Measurements from ENCODE around the gene RELL2. TPM values are rescaled to one million over a fixed set of nuclear protein-coding genes. Genes with fewer than 3 reads are reported as not detected.

Gene RELL2
- total RNA-seq, 1 donor from 2014 or later, result 7.8 TPM

GRCh38 chr5:141623611-141624010, 13.2 kb upstream of the RELL2 start:
- DNase-seq (ENCODE audit: low read depth), result no peak
- Histone ChIP-seq H3K4me3 (ENCODE audit: low read depth, low read length) (no peak overlapping the region), H3K27me3 (ENCODE audit: control insufficient read depth, insufficient read depth, low read length) (no peaks in the 10 kb centered on the region), H3K36me3 (ENCODE audit: control insufficient read depth, insufficient read depth, low read length) (peaks cover 2% of the 10 kb centered on the region)
- TF ChIP-seq, protein P1, sequence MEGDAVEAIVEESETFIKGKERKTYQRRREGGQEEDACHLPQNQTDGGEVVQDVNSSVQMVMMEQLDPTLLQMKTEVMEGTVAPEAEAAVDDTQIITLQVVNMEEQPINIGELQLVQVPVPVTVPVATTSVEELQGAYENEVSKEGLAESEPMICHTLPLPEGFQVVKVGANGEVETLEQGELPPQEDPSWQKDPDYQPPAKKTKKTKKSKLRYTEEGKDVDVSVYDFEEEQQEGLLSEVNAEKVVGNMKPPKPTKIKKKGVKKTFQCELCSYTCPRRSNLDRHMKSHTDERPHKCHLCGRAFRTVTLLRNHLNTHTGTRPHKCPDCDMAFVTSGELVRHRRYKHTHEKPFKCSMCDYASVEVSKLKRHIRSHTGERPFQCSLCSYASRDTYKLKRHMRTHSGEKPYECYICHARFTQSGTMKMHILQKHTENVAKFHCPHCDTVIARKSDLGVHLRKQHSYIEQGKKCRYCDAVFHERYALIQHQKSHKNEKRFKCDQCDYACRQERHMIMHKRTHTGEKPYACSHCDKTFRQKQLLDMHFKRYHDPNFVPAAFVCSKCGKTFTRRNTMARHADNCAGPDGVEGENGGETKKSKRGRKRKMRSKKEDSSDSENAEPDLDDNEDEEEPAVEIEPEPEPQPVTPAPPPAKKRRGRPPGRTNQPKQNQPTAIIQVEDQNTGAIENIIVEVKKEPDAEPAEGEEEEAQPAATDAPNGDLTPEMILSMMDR (IDR thresholded peaks at IDR 0.05; ENCODE audit: insufficient read depth, low read length, poor library complexity, severe bottlenecking), result no peak

DNA sequence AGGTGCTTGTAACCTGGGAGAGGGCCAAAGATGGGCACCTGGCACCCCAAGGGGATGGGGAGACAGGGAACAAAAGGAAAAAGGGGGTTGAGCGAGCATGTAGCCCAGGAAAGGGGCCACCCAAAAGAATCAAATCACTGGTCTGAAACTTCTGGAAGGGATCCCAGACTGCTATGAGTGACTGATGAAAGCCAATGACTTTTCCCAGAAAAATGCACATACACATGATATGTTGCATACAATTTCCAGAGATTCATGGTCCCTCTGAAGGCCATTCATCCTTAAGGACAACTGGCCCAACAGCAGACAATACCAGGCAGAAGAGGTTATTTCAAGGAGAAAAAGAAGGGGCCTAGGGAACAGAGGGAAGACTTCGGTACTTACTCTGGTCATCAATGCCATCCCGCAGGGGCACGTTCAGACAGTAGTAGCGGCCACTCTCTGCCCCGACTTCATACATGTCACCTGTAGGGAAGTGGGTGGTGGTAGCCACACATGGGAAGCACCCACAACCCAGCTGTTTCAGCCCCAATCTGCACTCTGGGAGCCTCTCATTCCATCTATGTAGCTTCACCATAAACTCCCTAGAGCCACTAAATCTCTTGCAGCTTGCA, 8.5 kb upstream of the RELL2 start:
- DNase-seq (ENCODE audit: low read depth), result no peak
- TF ChIP-seq, protein P1 (IDR thresholded peaks at IDR 0.05; ENCODE audit: insufficient read depth, low read length, poor library complexity, severe bottlenecking), result no peak
- H3K36me3 ChIP-seq (ENCODE audit: control insufficient read depth, insufficient read depth, low read length), result no peaks in the 10 kb centered on the region
- no peaks in the 10 kb centered on the region for H3K27me3 ChIP-seq (ENCODE audit: control insufficient read depth, insufficient read depth, low read length)
- H3K4me3 ChIP-seq (ENCODE audit: low read depth, low read length), result no peak overlapping the region

DNA sequence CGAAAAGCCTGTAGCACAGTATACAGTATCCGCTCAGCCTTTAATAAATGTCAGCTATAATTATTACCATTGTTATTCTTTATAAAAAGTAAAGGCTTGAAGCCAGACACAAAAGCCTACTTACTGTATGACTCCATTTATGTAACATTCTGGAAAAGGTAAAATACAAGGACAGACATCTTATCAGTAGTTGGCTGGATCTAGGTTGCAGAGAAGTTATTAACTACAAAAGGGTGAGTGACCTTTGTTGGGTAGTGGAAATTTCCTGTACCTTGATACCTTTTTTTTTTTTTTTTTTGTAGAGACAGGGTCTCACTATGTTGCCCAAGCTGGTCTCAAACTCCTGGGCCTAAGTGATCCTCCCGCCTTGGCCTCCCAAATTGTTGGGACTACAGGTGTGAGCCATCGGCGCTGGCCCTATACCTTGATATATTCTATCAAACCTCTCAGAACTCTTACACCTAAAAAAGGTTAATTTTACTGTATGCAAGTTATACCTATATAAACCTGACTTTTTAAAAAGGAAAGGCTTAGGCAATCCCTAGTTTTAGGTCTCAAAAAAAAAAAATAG, 6.1 kb upstream of the RELL2 start:
- no peaks in the 10 kb centered on the region for H3K27me3 ChIP-seq (ENCODE audit: control insufficient read depth, insufficient read depth, low read length)
- DNase-seq (ENCODE audit: low read depth), result no peak
- TF ChIP-seq, protein P1 (IDR thresholded peaks at IDR 0.05; ENCODE audit: insufficient read depth, low read length, poor library complexity, severe bottlenecking), result no peak
- no peaks in the 10 kb centered on the region for H3K36me3 ChIP-seq (ENCODE audit: control insufficient read depth, insufficient read depth, low read length)
- H3K4me3 ChIP-seq (ENCODE audit: low read depth, low read length), result no peak overlapping the region

GRCh38 chr5:141632650-141633049, 4.1 kb upstream of the RELL2 start:
- DNase-seq (ENCODE audit: low read depth), result no peak
- TF ChIP-seq, protein P1 (IDR thresholded peaks at IDR 0.05; ENCODE audit: insufficient read depth, low read length, poor library complexity, severe bottlenecking), result no peak
- no peaks in the 10 kb centered on the region for H3K36me3 ChIP-seq (ENCODE audit: control insufficient read depth, insufficient read depth, low read length)
- no peak overlapping the region for H3K4me3 ChIP-seq (ENCODE audit: low read depth, low read length)
- H3K27me3 ChIP-seq (ENCODE audit: control insufficient read depth, insufficient read depth, low read length), result no peaks in the 10 kb centered on the region

DNA sequence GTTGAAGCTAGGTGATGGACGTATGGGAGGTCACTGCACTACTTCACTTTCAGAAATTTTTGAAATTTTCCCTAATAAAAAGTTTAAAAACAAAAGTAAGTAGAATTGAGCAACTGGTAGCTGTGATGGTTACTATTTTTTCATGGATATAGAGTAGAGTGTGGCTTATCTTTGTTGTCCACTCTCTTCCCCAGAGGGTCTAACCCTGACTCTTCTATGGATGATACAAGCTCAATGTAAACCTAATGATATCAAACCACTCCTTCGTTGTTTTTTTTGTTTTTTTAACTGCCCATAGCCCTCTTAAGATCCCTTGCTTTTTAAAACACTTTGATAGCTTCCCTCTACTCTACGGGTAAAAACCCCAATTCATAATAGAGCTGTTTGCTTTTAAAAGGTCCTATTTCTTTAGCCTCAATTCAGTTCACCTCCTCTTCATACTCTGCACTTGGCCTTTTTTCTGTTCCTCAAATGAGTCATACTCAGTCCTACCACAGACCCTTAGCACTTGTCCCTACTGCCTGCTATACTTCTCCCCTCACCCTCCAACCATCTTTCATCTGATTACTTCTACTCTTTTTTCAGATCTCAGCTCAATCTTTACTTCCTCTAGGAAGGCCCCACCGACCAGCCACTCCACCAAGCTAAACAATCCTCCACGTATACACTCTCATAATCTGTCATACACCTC, 2.8 kb upstream of the RELL2 start:
- Histone ChIP-seq H3K27me3 (ENCODE audit: control insufficient read depth, insufficient read depth, low read length) (no peaks in the 10 kb centered on the region), H3K36me3 (ENCODE audit: control insufficient read depth, insufficient read depth, low read length) (no peaks in the 10 kb centered on the region), H3K4me3 (ENCODE audit: low read depth, low read length) (no peak overlapping the region)
- DNase-seq (ENCODE audit: low read depth), result no peak
- TF ChIP-seq, protein P1 (IDR thresholded peaks at IDR 0.05; ENCODE audit: insufficient read depth, low read length, poor library complexity, severe bottlenecking), result no peak

Data from kidney epithelial cell (primary cell).